Measurements from ENCODE around the gene PLCH1.
A peak's percentile ranks its signal among the peaks of the same experiment; 100 is the strongest.

The PLCH1 gene

DNA sequence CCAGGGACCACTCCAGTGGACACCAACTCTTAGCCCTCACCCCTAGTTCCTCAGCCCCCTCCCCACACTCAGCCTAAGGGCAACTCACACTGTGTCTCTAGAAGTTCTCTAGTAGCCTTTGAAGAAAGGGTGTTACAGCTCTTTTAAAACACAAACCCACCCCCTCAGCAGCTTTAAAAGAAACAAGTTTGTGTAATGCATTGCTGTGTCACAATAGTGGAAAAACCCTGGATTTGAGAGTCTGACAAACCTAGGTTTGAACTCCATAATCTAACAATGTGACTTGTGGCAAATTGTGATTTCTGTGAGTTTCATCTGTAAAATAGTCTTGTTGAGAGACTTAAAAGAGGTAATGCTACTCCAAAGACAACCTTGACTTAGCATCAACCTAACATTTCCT lies 54.0 kb downstream of the PLCH1 start:
- DNase-seq: no peak

DNA sequence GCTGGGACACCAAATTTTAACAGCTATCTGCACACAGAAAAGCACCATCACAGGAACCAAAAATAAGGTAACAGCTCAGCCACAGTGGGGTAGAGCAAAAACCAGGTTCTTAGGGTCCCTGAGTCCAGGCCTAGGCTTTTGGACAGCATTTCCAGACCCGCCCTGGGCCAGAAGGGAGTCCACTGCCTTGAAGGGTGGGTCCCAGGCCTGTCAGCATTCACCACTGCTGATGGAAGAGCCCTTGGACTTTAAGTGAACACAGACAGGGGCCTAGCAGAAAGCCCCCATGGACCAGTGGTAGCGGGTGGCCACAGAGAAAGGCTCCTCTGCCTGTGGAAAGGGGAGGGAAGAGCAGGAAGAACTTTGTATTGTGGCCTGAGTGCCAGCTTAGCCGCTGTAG lies 56.4 kb downstream of the PLCH1 start:
- DNase-seq: no peak

DNA sequence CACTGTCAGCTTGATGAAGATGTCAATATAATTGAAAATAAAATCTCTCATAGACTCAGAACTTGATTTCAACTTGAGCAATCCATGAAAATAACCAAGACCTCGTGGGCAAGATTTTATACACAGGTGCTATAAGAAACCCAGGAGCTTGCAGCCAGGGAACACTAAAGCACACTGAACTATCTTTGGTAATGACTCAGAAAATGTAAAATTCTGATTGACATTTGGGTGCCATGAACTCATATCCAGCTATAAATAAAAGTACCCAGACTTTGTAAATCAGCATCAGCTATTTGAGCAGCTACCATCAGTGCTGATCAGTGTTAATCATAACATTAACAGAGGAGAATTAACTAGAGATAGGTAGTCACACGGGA lies 61.5 kb downstream of the PLCH1 start:
- DNase-seq: no peak

DNA sequence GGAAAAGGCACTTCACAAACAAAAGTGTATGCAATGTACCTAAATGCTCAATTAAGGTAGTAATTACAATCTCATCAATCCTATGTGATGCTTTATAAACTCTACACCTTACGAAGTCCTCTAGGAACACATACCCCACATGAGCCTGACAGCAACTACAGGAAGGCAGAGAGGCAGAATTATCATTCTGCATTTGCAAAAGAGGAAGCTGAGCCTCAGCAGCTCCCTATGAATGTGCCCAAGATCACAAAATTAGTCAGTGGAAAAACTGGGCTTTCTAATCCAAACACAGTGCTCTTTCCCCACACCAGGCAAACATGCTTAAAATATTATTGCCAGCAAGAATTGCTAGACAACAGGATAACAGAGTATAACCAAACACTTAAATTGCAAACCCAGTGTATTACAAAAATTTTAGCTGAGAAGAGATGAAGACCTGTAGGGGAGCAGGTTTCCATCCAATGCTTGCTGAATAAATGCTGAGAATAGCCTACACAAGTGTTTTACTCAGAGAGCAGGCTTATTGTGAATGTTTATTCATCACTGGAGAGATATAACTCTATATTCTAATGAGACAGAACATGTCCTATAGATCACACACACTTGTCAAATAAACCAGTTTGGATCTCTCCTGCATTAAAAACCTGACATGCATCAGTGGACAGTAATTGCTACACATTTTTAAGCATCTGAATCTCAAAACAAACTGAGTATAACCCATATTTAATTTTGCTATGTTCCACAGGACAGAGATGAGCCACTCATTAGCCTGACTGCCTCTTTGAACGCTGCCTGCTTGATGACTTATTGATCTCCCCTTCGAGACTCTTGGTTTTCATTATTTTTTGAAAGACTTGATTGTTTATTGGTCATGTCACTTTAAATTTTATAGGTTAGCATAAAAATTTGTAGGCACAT lies 62.2 kb downstream of the PLCH1 start:
- no peak for DNase-seq

DNA sequence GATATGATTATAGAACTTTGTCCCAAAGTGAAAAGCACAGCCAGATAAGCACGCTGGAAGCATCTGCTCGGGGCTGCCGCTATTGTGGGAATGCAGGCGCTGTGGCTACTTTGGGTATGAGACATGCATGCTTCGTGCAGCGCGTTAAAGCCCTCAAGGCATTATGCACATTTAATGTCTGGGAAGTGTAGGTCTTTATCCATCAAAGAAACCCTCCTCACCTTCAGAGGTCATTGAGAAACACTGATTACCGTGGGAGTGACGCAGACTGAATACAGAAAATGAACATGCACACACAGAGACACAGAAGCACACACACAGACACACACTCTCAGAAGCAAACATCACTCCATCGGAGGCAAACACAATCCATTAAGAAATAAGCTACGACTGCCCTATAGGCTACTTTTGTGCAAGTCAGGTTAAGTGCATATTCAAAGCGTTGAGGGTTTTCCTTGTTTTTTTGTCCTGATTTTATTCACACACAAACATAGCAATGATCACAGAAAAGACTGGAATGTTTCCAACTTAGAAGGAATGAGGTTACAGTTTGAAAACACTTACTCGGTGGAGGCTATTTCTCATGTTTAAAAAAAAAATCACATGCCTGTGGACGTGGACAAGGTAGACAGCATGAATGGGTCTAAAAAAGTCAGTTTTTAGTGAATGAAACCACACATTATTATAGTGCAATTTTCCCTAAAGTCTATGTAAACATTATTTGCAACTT lies 68.5 kb downstream of the PLCH1 start:
- DNase-seq: peak in 17 of 56 donors; percentile 0 to 37 (median 5)

DNA sequence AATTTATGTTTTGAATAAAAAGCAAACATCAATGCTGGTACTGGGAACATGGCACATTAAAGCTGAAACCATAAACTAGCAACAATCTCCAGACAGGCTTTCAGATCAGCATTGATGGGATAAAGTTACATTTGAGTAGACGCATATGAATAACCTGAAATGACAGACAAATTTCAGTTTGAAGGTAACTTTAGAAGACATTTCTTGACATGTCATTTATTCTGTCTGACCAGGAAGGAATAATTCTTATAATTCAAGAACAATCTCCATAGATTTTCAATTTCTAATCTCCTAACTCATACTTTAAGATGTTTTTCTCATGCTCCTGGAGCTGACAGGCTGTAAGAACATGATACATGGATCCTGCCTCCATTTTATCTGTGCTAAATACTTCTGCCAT lies 69.8 kb downstream of the PLCH1 start:
- DNase-seq: no peak

DNA sequence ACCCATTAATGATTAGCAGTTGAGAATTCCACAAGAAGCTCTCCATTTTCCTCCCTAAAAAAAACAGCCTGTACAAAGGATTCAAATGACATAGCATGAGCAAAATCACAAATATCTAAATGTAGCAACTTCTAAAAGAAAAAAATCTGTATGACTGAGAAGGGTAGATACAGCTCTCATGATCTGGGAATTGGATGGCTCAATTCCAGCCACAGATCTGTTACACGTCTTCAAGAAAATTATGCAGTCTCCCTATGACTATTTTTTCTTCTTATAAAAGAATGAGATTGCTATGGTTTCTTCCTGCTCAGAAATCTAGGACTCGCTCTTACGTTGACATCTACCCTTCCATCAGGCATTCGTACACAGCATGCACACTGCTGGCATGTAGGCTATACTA lies 71.5 kb downstream of the PLCH1 start:
- DNase-seq: no peak

DNA sequence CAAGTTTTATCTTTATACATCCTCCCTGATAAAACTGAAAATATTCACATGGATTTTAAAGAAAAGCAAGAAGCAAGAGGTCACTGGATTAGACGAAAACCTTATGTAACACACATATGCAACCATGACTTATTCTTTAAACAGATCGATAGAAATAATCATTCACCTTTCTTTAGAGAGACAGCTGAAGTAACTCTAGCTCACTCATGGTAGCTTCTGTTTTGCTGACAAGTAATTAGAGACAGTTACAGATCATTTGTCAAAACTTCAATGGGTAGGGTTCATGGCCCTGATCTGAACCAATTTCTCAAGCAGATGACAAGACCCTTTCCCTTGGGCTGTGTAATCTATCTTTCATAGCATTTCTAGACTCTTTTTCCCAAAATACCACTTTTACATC lies 74.5 kb downstream of the PLCH1 start:
- no peak for DNase-seq

DNA sequence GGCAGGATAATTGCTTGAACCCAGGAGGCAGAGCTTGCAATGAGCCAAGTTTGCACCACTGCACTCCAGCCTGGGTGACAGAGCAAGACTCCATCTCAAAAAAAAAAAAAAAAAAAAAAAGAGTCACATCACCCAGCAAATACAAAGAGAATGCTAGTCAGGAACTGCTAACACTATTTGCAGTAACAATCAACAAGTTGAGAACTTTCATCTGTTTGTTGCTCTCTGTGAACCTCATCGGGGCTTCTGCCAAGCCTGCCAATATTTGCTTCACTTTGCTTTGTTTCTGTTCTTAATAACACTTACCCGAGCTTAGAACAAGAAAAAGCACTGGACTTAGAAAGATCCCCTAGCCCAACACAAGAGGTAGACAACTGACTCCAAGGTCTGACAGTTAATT lies 76.9 kb downstream of the PLCH1 start:
- no peak for DNase-seq

DNA sequence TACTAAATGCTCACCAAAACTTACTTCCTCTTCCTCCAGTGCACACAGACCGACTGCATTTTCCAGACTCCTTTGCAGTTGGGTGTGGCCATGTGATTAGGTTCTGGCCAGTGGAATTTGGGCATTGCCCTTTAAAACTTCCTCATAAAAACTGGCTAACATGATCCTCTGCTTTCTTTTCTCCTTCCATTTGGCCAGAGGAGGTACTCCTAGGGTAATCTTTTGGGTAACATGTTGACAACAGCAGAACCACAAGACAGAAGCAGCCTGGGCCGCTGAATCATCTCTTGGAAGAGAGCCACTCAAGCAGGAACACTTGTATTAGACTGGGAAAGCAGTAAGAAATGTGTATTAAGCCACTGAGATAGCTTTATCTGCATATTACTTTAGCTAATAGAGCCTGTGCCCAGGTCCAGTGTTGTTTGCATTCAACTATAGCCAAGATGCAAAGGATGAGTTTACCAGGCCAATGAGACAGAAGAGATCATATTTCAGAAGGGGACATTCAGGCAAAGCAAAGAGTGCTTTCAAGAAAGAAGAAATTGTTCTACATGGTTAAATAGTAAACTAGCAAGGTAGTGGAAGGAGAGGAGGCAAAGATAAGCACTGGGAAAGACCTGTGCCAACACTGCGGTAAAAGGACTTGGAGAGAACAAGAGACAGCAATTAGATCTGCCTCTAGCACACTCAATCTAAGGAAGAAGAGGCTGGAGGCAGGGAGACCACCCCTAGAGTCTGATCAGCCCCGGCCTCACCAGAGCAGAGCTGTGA lies 79.8 kb downstream of the PLCH1 start:
- DNase-seq: peak in 2 of 56 donors; percentile 5 to 35

DNA sequence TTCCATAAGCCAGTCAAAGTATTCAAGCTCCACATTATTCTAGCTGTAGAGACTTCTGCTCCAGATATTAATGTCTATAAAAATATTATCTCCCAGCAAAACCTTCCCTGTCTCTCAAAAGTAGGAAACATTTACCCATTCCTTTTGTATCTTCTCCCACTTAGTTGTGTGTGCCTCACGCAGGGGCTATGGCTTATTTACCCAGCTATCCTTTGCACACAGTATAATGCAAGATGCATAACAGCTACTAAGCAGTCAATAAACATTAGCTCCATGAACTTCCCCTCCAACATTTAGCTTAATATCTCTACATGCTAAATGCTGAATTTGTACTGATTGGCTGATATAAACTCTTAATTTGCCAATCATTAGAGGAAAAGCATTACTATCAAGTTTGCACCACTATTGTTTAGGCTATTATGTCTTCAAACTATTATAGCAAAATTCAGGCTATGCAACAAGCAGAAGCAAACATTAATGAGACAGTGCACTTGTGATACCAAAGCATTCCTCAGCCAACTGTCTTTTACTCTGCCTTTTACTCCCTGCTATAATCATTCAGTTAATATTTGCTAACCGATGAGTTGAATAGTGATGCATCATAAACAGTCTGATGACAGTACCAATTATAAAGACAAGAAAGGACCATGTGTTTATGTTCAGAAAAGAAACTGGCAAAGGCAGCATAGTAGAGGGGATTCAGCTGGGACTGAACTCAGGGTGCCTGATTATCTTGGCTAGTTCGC lies 81.2 kb downstream of the PLCH1 start:
- DNase-seq: no peak

DNA sequence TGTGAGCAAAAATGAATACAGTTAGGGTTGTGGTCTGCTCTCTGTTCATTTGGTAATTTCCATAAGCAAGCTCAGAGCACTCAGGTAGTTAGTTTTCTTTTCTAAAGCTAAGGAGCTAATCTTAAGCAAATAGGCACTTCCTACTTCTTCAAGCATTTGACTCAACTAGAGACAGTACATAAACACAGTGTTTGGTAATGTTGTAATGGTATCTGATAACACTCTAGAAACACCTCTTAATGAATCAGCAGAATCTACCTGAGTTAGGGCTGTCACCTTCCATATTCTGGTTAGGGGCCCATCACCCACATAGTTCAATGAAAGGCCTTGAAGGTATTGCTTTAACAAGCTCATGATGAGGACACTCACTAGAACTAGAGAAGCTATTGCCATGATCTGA lies 83.1 kb downstream of the PLCH1 start:
- DNase-seq: no peak

DNA sequence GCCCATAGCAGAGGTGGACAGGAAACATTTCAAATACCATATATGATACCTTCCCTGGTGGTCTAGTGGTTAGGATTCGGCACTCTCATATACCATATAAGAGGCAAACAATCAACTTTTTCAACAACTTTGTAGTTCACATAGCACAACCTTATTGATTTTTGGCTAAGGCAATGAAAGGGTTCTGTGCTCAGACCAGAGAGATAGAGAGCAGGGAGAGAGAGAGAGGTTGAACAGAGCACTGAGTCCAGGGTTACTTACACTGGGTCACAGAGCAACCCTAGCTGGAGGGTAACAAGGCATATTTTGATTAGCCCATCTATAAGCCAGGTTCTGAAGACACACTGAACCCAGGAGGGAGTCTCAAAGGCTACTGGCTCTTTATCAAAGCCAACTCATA lies 83.8 kb downstream of the PLCH1 start:
- DNase-seq: no peak

DNA sequence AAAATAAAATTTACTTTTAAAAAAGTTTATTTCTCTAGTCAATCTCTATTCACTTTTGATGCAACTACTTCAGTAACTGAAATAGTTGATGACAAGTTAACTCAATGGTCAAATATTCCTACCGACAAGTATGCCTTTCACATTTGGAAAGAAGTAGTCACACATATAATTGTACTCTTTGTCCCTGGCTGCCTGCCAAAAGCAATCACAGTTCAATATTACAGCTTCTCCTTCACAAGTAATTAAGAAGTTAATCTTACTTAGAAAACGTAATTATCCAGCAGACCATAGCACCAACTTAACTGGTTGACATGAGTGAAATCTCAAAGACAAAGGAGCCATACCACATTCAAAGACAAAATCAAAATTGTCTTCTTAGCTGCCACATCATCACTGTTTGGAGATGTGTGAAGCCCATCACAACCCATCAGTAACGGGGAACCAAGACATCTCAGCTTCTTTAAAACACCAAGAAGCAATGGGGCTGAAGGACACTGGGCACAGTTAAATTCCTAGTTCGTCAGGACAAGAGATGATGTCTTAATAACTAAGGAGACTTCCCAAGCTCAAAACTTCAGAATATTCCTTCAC lies 86.1 kb downstream of the PLCH1 start:
- no peak for DNase-seq

DNA sequence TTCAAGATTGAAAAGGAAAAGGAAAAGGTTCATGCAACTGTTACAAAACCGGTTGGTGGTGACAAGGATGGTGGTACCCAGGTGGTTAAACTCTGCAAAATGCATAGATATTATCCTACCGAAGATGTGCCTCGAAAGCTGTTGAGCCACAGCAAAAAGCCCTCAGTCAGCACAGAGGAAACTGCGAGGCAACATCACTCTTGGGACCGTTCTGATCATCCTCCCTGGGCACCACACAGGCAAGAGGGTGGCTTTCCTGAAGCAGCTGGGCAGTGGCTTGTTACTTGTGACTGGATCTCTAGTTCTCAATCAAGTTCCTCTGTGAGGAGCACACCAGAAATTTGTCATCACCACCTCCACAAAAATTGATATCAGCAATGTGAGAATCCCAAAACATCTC lies 86.9 kb downstream of the PLCH1 start:
- DNase-seq: no peak

DNA sequence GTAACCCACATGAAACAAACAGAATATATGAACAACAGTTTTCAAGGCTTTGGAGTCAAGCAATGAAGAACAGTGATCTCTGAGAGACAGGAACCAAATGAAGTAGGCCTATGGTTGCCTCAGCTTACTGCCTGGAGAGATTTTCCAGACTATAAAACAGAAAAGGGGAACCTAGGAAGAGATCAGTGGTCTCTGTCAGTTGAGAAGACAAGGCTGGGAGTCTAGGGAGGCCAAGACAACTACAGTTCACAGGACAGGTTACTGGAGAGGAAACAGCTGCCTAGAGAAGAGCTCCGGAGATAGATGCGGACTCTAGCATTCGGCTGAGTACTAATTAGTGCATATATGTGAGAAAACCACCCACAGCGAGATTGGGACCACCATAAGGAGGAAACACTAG lies 87.7 kb downstream of the PLCH1 start:
- DNase-seq: no peak

DNA sequence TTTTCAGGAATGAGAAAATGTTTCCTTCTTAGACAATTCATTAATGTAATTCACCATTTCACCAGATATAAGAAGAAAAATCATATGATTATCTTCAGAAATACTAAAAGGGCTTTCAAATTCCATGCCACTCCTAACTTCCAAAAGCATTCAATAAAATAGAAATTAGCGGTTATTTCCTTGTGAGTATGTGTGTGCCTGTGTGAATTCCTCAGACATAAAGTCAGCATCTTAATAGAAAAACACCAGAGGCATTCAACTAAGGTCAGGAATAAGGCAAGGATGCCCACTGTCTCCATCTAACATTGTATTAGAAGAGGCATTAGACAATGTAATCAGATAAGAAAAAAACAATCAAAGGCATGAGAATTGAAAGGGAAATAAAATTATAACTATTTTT lies 88.4 kb downstream of the PLCH1 start:
- DNase-seq: no peak

DNA sequence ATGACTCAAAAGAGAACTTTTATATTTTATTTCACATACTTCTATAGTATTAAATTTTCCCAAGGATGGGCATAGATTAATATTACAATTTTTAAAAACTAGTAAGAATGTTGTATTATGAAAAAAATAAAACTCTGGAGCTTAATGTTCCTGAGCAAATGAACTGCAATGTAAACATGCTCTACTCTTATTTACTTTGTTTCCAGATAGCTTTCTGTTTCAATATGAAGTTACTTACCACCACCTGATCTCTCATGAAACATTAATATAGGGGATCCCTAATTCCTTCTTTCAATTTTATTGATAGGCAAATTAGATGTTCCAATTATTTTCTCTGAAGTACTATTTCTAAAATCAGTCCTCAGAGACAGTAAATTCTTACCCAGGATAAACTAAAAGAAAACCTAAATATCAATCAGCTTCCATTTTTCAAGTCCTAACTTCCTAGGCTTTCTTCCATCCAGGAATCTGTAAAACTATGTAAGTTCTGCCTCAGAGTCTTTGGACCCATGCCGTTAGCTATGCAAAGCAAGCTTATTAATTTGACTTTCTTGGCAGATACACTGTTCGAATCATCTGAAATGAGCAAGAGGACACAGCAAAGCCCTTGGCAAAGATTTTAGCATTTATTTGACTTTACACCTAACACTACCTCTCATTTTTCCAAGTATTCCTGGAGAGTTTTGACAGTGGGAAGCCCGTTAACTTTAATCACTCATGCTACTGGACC lies 93.2 kb downstream of the PLCH1 start:
- DNase-seq: no peak

DNA sequence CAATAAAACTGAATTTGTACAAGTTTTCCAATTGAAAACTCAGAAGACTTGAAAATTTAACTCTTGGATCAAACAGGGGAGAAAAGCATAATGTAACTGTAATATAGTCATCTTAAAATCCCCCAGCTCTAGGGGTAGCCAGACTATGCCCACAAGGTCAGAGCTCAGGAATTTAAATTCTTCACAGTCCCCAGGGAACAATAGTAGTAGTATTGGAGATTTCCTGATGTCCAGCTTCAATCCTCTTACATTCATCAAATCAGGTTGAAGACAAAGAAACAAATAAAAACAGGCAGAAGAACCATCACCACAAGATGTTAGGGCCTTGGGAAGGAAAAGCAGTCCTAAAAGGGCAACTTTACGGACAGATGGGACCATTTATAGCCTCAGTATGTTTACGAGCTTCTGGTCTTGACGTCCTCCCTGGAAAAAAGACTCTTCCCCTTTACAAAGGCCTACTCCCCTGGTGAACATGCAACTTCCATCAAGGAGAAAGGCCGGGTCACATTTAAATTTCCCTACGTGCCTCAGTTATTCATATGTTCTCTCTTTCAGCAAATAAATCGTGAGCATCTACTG lies 96.8 kb downstream of the PLCH1 start:
- DNase-seq: no peak

DNA sequence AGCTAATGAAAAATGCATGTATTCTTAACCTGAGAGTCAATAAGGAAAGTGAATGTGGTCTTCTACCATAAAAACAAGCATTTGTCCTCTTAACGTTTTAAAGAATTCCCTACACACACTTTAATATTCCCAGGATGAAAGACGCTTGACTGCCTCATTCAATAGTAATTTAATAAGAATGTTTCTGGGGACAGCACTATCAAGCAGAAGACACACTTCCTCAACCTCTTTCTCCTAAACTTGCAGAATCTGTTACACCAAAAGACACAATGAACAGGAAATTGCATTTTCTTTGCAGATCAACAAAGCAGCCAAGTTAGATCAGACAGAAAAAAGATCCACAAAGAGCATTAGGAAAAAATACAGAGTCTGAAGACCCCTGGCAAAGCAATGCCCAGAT lies 97.7 kb downstream of the PLCH1 start:
- no peak for DNase-seq
